Measurements from ENCODE around the gene MLLT1.

The MLLT1 gene

DNA sequence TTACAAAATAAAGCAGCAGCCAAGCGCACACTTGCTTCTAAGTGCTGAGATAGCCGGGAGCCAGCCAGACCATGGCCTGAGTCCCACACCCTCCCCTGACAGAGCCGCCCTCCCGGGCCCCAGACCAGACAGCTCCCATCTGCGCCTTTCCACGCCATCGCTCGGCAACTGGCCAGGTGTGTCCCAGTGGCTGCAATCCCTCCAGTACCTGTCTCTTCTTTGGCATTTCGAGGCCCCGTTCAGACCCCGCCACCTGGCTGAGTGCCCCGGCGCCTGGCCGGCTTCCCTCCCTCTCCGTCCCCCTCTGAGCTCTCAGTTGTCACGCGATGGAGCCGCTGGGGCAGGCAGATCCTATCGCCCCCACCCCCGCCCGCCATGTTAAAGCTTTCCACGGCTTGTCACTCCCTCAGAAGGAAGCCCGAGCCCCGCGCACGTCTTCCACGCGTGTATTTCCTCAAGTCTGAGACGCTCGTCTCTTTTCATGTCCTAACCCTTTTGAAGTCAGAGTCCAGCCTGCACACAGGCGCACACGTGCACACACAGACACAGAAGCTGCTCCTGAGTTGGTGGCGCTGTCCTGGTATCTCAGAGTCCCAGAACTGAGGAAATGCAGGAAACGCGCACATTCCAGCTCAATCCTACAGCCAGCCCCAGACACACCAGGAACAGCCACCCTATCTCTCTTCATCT is 7.9 kb downstream of the MLLT1 start:
- in situ Hi-C loops (cut with MboI; ENCODE audit: low sequenced_read_pairs, unreplicated experiment) = no loop called here
- no peak for DNase-seq (ENCODE audit: low spot score)
- TF ChIP-seq, protein P1, sequence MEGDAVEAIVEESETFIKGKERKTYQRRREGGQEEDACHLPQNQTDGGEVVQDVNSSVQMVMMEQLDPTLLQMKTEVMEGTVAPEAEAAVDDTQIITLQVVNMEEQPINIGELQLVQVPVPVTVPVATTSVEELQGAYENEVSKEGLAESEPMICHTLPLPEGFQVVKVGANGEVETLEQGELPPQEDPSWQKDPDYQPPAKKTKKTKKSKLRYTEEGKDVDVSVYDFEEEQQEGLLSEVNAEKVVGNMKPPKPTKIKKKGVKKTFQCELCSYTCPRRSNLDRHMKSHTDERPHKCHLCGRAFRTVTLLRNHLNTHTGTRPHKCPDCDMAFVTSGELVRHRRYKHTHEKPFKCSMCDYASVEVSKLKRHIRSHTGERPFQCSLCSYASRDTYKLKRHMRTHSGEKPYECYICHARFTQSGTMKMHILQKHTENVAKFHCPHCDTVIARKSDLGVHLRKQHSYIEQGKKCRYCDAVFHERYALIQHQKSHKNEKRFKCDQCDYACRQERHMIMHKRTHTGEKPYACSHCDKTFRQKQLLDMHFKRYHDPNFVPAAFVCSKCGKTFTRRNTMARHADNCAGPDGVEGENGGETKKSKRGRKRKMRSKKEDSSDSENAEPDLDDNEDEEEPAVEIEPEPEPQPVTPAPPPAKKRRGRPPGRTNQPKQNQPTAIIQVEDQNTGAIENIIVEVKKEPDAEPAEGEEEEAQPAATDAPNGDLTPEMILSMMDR (IDR thresholded peaks at IDR 0.05; ENCODE audit: borderline replicate concordance, control extremely low read depth, extremely low read depth, insufficient read depth, missing control alignments) = no peak

DNA sequence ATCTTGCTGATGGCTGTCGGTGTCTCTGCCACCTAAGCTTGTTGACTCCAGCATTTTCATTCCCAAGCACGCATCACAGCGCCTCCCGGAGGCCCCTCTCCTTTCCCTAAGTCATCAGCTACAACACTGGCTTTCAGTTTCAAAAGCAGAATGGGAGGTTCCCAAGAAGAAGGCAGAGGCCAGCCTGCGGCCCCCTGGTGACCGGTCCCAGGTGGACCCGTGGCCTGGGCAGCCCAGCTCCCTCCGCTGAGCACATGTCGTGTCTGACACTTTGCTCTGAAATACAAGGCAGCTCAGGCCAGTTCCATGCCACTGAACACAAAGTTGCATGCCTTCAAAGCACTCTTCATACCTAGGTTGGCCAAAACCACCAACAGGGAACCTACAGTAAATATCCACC is 8.5 kb downstream of the MLLT1 start:
- in situ Hi-C loops (cut with MboI; ENCODE audit: low sequenced_read_pairs, unreplicated experiment) = no loop called here
- TF ChIP-seq, protein P1 (IDR thresholded peaks at IDR 0.05; ENCODE audit: borderline replicate concordance, control extremely low read depth, extremely low read depth, insufficient read depth, missing control alignments) = no peak
- no peak for DNase-seq (ENCODE audit: low spot score)

- in situ Hi-C loops (cut with MboI; ENCODE audit: low sequenced_read_pairs, unreplicated experiment) = no loop called here
- TF ChIP-seq, protein P1 (IDR thresholded peaks at IDR 0.05; ENCODE audit: borderline replicate concordance, control extremely low read depth, extremely low read depth, insufficient read depth, missing control alignments) = no peak
- no peak for DNase-seq (ENCODE audit: low spot score)
Observed at GRCh38 chr19:6270822-6271221, 9.0 kb downstream of the MLLT1 start.

DNA sequence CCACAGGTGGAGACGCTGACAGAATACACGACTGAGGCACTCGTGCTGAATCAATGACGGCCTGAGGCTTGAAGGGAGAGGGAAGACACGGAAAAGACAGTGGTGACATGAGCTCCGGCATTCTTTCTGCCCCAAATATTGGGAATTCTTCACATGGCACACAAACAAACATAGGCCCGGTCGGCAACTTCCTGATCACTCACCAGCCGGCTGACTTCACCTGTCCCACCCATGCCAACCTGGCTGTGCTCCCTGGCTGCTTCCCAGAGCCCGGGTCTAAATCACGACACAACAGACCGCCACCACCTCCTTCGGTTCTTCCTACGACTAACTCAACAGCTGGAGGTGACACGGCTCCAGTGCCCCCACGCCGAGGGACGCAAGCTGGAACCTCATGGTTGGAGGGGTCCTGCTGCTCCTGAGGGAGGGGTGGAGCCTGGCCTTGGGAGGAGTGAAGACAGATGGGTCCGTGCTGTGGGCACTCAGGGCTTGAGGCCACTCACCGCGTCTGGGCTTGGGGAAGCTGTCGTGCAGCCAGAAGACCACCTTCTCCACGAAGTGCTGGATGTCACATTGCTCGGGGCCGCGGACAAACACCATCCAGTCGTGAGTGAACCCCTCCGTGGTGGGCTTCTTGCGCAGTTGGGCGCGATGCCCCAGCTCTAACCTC is 9.6 kb downstream of the MLLT1 start:
- DNase-seq (ENCODE audit: low spot score) = no peak
- TF ChIP-seq, protein P1 (IDR thresholded peaks at IDR 0.05; ENCODE audit: borderline replicate concordance, control extremely low read depth, extremely low read depth, insufficient read depth, missing control alignments) = no peak
- in situ Hi-C loops (cut with MboI; ENCODE audit: low sequenced_read_pairs, unreplicated experiment) = no loop called here

- in situ Hi-C loops (cut with MboI; ENCODE audit: low sequenced_read_pairs, unreplicated experiment) = no loop called here
- no peak for DNase-seq (ENCODE audit: low spot score)
- TF ChIP-seq, protein P1 (IDR thresholded peaks at IDR 0.05; ENCODE audit: borderline replicate concordance, control extremely low read depth, extremely low read depth, insufficient read depth, missing control alignments) = no peak
Observed at GRCh38 chr19:6269101-6269886, 10.5 kb downstream of the MLLT1 start.

DNA sequence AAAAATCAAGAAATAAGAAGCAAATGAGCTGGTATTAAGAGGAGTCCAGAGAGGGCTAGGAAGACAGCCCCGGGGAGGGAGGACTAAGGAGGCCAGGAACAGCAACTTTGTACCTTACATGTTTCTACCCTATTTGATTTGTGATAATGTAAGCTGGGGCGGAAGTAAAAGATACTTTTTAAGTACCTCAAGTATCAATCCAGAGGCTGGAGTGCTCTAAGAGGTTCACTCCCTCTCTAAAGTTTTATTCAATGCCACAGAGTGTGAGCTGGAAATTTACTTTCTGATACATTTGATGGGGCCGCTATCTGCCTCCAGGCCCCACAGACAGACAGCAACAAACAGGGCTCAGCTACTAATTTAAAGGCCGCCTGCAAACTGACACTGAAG is 11.4 kb downstream of the MLLT1 start:
- no peak for DNase-seq (ENCODE audit: low spot score)
- in situ Hi-C loops (cut with MboI; ENCODE audit: low sequenced_read_pairs, unreplicated experiment) = no loop called here
- TF ChIP-seq, protein P1 (IDR thresholded peaks at IDR 0.05; ENCODE audit: borderline replicate concordance, control extremely low read depth, extremely low read depth, insufficient read depth, missing control alignments) = no peak
